IMR-90 (cell line): ENCODE data around the gene DIP2C.

ENCODE experiments used
- POLR2A ChIP-seq: IDR thresholded peaks from 2 replicates; pipeline ENCODE4 v1.6.1; 2012; ENCODE audit warnings: mild to moderate bottlenecking, low read depth, low read length
- TF ChIP-seq, protein P1 (sequence below): conservative IDR thresholded peaks from 2 replicates; pipeline ENCODE4 v1.5.1; 2012; ENCODE audit warnings: mild to moderate bottlenecking, low read depth, low read length, improper control_type of control experiment

DNA sequence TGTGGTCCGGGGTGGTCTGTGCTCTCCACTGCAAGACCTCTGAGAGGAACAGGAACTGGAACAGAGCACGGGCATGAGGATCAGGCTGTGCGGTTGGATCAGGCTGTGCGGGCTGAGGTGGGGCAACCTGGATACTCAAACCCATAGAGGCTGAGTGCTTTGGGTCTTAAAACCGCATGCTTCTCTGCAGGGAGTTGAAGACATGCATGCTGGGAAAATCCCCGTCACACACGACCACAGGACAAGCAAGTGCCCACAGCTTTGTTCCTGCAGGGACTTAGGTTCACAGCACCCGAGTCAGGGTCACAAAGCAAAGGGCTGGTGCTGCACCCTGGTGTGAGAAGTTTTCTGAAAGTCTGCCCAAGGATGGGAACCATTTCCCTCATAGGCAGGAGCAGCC, 333.0 kb downstream of the DIP2C start:
- TF ChIP-seq, protein P1, sequence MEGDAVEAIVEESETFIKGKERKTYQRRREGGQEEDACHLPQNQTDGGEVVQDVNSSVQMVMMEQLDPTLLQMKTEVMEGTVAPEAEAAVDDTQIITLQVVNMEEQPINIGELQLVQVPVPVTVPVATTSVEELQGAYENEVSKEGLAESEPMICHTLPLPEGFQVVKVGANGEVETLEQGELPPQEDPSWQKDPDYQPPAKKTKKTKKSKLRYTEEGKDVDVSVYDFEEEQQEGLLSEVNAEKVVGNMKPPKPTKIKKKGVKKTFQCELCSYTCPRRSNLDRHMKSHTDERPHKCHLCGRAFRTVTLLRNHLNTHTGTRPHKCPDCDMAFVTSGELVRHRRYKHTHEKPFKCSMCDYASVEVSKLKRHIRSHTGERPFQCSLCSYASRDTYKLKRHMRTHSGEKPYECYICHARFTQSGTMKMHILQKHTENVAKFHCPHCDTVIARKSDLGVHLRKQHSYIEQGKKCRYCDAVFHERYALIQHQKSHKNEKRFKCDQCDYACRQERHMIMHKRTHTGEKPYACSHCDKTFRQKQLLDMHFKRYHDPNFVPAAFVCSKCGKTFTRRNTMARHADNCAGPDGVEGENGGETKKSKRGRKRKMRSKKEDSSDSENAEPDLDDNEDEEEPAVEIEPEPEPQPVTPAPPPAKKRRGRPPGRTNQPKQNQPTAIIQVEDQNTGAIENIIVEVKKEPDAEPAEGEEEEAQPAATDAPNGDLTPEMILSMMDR = no peak
- TF ChIP-seq POLR2A = no peak
